Amniotic stem cell (primary cell): Measurements from ENCODE around the gene ABCA4.
"Not testable (repeated sequence)": the region's sequence is repeated elsewhere in the genome, so short reads cannot be mapped to it uniquely, and the experiment has no call there.

Experiments
- DNase-seq: peaks from one replicate; lab custom pipeline; 2025; lab: John Stamatoyannopoulos, UW

Gene ABCA4

DNA sequence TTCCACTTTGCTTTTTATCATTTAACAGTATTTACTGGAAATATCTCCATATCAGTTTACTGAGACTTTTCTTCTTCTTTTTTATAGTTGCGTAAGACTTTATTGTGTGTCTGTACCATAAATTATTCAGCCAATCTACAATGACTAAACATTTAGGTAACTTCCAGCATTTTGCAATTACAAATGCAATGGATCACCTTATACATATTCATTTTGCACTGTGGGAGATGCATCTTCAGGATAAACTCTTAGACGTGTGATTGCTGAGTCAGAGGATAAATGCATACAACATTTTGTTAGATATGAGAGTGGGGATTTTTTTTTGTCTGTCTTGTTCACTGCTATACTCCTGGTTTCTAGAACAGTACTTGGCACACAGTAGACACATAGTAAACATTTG, 116.0 kb downstream of the ABCA4 start:
- no peak for DNase-seq

DNA sequence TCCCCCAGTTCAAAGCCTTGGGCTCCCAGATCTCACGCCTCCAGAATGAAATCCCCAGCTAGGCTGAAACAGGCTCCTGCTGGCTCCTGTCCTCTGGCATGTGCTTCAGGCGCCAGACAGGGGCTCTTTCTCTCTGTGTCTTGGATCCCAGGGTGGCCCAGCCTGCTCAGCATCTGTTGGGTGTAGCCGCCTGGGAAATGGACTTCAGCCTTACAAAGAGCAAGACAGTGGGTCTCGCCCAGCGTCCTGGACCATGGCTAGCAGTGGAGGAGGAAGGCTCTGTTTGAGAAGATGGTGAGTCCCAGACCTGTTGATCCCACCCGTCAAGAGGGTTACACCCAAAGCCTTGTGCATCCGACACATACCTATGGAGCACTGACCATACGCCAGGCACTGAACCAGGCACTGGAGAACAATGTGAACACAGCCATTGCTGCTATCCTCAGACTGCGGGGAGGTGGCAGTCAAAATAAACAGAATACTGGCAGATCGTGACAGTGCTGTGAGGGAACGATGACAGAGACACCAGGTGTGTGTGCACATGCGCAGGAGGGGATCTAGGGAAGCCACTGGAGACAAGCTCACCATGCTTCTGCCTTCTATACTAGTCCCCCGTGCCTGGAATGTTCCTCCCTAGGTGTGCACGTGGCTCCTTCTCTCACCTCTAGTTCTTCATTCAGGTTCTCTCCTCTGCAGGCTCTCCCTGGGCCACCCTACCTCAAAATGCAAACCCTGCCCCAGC, 118.7 kb downstream of the ABCA4 start:
- no peak for DNase-seq

DNA sequence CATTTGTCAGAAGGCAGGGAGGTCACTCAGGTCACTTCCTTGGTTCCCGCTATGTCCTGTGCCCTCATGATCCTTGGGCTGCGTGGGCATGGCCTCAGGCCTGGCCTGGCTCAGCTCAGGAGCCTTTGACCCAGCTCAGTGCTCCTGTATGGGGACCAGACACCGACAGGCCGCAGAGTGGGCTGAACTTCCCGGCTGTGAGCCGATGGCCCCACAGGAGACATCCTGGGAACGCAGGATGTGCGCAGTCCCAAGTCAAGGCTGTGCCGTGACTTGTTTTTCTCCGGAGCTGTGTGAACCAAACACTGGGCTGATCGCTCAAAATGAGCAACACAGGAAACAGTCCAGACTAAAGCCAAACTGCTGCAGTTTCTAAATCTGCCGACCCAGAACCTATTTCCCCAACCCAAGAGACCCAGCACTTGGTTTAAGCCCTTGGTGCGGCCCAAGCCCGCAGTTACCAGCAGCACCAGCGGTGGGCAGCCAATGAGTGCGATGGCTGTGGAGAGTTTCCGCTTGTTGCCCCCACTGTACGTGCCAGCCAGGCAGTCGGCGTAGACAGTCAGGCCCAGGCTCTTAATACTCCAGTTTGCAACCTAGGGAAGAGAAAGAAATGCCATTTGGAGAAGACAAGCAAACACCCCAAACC, 119.4 kb downstream of the ABCA4 start:
- DNase-seq, result no peak

DNA sequence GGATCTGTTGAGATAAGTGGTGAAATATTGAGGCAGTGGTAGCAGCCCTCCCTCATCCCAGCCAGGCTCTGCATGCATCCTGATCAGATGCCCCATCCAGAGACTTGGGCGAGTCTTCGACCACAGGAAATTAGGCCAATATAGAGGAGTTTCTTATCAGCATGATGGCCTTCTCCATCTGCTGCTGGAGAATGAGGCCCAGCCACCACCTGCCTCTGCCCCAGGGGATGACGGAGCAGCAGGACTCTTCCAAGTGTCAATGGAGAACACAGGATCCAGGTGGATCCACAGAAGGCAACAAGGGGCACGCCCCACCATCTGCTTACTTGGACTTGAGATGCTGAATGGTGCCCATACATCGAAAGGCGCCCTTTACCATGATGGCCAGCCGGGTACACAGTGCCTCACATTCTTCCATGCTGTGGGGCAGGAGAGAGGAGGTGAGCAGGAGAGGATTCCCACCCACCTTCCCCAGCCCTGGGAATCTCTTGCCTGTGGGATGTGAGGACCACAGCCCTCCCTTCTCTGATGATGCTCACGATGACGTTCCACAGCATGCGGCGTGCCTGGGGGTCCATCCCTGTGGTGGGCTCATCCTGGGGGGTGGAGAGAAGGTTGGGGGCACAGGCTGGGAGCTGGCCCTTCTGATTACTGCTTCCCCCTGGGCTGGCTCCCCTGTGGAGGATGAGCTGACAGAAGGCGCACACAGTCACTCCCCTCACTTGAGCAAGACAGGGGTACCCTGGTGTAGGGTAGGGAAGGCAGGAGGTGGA, 120.3 kb downstream of the ABCA4 start:
- DNase-seq, result no peak

DNA sequence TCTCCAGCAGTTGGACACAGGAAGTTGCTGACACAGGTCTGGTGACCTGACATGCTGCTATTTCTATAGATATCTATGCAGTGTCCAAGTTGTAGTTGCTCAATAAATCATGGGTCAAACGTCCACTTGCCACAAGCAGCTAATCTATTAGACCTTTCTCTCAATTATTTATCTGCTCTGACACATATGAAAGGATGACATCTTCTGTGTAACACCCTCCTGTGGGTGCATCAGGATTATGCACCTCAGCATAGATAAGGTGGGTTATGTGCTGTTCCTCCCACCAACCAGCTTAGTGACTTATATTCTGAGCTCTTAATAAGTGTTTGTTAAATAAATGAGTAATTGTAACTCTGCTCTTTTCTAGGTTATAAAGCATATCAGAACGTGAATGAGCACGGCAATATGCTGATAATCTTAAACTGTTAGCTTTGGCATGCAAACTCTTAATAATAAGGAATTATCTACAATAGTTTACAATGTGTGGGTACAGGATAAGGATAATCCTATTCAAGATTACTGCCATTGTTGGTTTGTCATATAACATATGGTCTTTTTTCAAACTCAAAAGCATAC, 121.0 kb downstream of the ABCA4 start:
- DNase-seq, result no peak

DNA sequence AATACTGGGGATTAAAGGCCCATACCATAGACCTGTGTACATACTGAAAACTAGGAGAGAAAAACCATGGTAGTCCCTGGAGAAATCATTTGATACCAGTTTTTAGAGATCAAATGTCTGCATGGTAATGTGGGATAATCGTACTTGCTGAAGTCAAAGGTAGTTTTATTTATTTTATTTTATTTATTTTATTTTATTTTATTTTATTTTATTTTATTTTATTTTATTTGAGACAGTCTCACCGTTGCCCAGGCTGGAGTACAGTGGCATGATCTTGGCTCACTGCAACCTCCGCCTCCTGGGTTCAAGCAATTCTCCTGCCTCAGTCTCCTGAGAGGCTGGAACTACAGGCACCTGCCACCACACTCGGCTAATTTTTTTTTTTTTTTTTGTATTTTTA, 122.4 kb downstream of the ABCA4 start:
- not testable (repeated sequence) for DNase-seq

DNA sequence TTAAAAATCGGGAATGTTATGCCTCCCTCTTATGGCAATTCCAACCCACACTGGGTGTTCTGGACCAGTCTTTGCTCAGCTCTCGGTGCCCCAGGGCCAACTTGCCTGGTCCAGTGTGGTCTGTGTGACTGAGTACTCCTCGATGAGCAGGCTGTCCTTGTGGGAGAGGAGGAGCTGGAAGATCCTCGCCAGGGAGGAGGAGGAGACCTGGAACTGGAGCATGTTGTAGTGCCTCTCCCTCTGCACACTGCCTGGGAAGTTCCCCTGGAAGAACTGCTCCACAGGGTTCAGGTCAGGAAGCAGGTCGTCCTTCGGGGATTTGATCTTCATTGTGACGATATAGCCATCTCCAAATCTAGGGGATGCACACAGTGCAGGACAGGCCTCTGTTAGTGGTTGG, 123.2 kb downstream of the ABCA4 start:
- no peak for DNase-seq

DNA sequence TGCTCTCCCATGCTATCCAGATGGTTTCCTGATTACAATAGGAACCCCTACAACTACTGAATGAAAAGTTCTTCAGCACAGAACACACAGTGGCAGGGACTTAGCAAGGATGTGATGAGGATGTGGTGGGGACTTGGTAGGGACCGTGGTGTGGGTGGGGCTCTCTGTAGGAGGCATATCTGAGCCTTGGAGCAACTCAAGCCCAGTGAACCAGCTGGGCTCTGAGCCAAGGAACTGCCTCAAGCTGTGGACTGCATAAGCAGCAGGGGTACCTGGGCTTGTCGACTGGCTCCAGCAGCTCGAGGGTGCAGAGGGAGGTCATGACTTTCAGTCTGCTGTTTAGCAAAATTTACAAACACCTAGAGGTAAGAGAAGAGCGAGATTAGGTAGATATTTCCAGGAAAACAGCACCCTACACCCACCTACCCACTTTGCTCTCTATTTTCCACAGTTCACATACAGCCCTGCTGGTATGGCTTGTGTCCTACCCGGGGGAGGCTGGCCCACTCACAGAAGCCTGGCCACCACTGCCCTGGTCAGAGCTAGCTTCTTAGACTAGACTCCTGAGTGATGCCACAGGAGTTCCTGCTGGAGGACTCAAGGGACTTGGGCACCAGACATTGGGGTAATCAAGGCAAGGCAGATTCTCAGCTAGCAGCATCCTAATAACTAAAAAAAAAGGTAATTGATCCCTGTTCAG, 125.0 kb downstream of the ABCA4 start:
- DNase-seq, result no peak

DNA sequence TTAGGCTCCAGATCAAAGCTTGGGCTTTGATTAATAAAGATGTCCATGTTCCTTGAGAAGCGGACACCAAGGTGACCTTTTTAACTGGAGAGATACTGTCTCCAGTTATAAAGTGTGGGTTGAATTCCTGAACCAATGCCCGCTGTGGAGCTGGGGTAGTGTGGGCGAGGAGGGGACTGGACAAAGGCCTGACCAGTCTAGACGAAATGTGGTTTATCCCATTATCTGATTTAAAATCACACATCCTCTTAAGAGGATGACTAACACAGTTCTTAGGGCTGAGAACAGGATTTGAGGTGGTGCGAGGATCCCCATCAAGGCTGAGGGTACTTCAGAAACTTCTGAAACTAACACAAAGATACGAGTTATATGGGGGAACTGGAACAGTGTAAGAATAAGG, 127.2 kb downstream of the ABCA4 start:
- DNase-seq, result no peak

DNA sequence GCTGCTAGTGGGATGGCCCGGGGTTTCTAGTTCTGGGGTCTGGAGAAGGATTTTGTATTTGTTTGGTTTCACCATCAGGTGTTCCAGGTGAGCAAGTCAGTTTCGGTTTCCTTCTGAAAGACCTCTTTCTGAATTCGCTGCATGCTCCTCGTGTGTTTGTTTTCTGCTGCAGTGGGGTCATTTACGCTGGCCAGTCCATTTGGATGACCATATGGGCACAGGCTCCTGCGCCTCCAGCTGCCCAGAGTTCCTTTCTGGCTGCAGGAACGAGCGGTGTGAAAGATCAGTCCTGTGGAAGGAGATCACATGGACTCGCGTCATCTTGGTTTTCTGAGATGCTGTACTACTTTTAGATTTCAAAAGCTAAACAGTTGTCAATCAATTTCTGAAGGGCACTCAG, 128.0 kb downstream of the ABCA4 start:
- no peak for DNase-seq

DNA sequence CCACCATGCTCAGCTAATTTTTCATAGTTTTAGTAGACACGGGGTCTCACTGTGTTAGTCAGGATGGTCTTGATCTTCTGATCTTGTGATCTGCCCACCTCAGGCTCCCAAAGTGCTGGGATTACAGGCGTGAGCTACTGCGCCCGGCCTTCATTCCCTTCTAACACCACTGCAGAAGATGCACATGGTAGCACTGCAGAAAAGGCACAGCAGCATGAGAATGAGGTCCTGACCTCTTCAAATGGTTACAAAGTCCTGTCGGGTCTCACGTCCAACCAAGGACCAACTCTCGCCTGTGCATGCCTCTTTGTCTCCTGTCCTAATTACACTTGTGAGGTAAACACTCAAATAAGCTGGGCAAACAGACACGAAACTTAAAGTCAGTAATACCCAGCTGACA, 128.8 kb downstream of the ABCA4 start:
- DNase-seq, result no peak

DNA sequence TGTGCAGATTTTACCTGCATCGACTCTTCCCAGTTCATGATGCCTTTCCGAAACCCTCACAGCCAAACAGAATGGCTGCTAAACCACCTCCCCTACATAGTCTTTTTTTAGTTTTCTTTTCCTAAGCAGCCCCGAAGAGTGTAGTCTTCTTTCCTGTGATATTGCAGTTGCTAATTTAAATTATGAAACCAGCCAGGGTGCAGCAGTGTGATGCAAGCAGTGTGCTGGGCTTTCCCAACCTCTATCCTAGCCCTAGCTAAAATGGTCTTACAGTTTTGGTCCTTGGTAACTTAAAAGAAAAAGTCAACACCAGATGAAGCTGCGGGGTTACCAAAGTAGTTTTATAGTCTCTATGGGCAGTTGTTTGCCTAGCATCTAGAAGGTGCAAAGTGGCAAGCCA, 129.7 kb downstream of the ABCA4 start:
- no peak for DNase-seq

DNA sequence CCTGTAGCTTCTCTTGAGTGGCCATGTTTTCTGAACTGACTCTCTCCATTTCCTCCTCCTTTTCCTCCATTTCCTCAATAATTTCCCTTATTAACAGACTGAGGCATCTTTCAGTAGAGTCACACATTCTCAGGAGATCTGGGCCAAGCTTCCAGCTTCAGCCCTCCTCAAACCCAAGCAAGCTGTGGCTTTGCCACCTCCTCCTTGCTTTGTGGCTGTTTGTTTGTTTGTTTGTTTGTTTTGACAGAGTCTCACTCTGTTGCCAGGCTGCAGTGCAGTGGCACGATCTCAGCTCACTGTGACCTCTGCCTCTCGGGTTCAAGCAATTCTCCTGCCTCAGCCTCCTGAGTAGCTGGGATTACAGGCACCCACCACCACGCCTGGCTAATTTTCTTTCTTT, 130.5 kb downstream of the ABCA4 start:
- DNase-seq, result not testable (repeated sequence)

DNA sequence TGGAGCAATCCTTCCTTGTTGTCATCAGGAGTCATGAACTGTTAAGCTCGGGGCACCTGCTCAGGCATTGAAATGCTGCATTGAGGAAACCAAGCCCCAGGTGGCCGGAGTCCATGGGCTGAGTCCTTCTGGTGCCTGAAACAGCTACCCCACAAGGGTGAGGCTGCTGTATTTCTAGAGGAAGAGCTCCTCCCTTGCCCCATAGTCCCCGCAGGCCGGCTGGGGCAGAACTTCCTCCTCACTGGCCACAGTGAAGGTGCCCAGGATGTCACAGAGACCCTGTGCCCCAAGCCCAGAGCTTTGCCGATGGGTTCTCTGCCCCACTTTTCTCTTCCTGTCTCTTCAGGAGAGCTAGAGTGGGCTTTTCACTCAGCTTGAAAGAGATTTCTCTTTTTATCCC, 130.9 kb downstream of the ABCA4 start:
- no peak for DNase-seq

DNA sequence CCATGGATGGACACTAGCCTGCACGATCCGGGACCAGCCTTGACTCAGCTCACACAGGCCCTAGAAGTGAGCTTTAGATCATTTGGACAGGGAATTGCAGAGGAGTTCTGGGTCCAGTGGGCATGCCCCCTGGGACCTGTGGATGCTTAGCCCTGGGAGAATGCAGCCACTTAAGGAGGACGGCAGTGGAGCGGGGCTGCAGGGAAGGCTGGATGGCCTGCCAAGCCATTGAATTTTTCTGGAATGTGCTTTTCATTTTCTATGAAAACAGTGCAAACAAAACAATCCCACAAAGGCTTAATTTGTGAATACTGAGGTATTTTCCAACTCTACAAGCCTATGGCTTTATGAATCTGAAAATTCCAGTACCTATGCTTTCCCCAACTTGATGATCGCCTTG, 131.3 kb downstream of the ABCA4 start:
- DNase-seq, result no peak

DNA sequence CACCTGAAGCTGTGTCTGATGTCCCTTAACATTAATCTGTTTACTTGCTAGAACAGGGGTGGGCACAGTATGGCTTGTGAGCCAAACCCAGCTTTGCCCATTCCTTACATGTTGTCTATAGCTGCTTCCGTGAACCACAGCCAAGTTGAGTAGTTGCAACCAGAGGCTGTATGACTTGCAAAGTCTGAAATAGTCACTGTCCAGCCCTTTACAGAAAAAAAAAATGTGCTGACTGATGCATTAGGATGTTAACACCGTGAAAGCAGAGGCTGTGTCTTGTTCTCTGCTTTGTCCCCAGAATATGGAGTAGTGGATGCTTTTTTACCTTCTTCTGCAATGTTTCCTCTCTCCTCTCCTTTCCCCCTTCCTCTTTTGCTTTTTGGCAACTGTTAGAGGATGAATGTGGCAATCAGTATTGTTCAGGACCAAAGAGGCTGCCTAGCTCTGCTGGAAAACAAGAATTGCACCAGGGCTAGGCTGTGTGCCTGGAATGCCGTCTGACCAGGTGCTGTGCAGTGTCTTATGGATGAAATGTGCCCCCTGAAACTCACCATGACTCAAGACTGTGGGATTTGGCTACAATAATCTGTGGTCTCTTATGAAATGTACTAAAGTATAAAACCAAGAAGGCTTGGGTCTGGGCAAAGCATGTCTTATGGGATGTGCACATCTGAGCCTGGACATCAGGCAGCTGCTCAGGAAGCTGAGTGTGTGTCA, 132.2 kb downstream of the ABCA4 start:
- no peak for DNase-seq

DNA sequence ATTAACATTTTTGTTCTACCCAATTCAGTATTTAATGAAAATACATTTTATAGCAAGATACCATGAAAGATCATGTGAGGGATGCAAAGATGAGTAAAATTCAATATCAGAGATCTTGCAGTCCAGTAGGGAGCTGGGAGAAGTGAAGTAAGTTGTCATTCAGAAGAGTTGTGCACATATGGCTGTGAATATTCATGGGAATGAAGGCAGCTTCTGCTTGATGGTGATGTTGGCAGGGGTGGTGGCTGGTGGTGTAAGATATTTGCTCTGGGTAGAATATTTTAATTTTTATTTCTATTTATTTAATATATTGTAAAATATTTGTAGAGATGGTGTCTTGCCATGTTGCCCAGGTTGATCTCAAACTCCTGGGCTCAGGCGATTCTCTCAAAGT, 139.7 kb downstream of the ABCA4 start:
- DNase-seq, result no peak

DNA sequence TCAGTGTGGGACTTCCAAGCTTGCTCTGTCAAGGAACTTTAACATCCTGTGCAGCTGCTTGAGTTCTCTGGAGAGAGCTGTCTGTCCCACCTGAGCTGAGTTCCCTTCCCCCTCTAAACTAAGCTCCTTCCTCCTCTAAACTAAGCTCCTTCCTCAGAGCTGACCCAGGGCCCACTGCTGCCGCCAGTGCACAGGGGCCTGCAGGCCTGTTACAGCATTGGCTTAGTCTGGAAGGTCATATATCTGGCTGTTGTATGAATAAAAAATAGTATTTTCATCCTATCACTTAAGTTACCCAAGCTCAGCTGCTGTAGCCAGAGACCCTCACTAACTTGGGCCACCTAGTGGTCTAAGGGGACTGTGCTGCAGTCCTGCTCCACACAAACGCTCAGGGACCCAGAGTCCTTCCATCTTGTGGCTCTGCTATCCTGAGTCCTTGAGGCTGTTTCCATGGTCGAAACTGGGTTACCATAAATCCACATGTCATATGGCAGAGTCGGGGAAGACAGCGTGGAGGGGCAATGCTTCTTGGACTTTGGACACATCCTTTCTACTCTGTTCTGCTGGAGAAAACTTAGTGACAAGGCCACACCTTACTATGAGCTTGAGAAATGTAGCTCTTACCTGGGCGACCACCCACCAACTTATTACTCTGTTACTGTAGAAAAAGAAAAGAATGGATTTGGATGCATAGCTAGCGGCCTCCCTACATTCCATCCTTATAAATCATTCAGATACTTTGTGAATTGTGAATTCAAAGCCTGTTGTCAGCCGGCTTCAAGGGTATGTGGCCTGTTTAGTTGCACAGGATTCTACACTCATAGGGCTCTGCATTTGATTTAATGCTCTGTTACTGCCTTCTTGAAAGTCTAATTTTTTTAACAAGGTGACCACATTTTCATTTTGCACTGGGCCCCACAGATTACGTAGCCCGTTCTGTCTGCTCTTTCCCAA, 140.4 kb downstream of the ABCA4 start:
- DNase-seq, result no peak

DNA sequence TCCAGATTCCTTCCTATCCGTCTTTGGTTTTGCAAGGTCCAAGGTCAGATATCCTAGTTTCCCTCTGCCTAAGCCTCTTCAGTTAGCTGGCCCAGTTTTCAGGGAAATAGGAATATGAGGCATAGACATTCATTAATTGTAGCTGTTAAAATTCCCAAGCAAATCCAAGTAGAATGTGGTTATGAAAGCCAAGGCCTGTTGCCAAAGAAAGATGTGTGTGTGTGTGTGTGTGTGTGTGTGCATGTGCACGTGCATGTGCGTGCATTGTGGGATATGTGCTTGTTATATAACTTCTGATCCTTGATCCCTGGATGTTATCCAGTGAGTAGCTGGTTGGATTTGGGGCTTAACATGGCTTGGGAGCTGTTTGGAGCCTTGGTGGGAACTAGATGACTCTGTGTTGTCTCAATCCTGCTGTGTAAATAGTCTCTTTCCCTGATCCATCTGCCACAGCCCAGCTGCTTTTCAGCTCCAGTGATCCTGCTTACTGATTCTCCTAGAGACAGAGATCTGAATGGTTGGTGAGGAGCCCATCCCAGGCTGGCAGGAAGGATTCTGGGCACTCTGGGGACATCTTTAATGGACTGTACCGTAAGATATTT, 141.1 kb downstream of the ABCA4 start:
- DNase-seq, result no peak
